ENCODE measurements around the gene LATS2. TPM values are rescaled to one million over a fixed set of nuclear protein-coding genes. Genes with fewer than 3 reads are reported as not detected.
A peak's percentile ranks its signal among the peaks of the same experiment; 100 is the strongest.
"Not testable (repeated sequence)": the region's sequence is repeated elsewhere in the genome, so short reads cannot be mapped to it uniquely, and the experiment has no call there.

The LATS2 gene
- total RNA-seq, 1 experiment from 2014 or later = 25.1 TPM

DNA sequence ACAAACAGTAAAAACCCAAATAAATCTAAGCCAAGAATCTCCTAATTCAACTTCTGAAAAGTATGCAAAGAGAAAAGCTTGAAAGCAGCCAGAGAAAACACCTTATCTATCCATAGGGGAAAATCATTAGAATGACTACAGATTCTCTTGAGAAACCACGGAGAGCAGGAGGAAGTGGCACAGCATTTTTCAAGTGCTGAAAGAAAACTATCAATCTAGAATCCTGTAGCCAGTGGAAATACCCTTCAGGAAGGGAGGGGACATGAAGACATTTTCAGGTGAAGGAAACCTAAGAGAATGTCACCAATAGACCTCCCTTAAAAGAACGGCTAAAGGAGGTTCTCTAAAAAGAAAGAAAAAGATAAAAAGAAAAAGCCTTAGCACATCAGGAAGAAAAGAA lies 92.6 kb downstream of the LATS2 start:
- DNase-seq (ENCODE audit: low spot score) = no peak

DNA sequence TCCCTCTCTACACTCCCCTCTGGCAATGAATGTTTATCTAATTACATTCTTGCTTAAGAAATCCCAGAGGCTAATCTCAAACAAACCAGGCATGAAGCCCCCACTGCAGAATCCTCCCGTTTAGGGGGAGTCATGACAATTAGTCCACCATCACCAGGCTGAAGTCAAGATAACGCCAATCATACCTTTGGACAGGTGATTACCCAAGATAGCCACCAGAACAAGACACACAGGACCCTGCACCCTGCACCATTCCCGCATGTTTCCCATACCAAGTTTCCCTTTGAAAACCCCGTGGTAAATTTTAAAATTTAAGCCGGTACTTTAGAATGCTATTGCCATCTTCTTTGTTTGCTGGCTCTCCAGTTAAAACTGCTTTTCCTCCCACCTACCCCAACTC lies 94.0 kb downstream of the LATS2 start:
- no peak for DNase-seq (ENCODE audit: low spot score)

DNA sequence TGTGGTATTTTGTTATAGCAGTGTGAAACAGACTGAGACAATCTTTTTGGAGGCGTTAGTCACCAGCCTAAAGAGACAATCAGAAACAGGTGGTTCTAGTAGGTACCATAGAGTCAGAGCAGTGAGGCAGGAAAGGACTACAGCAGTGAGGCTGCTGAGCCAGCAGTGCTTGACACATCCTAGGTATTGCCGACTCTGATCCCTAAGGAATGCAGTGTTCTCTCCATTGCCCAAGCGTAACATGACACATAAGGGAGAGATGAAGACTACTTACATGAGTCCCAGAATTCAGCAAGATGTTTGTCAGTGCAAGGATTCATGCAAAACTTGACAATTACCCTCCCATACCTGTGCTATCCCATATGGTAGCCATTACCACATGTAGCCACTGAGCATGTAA lies 96.5 kb downstream of the LATS2 start:
- no peak for DNase-seq (ENCODE audit: low spot score)

DNA sequence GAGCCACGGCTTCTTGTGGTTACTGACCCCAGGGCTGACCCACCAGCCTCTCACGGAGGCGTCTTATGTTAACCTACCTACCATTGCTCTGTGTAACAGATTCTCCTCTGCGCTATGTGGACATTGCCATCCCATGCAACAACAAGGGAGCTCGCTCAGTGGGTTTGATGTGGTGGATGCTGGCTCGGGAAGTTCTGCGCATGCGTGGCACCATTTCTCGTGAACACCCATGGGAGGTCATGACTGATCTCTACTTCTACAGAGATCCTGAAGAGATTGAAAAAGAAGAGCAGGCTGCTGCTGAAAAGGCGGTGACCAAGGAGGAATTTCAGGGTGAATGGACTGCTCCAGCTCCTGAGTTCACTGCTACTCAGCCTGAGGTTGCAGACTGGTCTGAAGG lies 99.7 kb downstream of the LATS2 start:
- DNase-seq (ENCODE audit: low spot score) = not testable (repeated sequence)

GRCh38 chr13:20960663-20961309 lies 100.6 kb downstream of the LATS2 start:
- DNase-seq (ENCODE audit: low spot score) = peak; percentile 47

DNA sequence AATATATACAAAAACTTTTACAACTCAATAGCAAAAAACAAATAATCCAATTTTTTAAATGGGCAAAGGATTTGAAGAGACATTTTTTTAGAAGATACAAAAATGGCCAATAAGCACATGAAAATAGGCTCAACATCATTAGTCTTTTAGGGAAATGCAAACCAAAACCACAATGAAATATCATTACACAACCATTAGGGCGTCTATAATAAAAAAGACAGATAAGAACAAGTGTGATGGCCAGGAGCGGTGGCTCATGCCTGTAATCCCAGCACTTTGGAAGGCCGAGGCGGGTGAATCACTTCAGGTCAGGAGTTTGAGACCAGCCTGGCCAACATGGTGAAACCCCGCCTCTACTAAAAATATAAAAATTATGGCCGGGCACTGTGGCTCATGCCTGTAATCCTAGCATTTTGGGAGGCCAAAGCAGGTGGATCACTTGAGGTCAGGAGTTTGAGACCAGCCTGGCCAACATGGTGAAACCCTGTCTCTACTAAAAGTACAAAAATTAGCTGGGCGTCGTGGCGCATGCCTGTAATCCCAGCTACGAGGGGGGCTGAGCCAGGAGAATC lies 104.3 kb downstream of the LATS2 start:
- not testable (repeated sequence) for DNase-seq (ENCODE audit: low spot score)

DNA sequence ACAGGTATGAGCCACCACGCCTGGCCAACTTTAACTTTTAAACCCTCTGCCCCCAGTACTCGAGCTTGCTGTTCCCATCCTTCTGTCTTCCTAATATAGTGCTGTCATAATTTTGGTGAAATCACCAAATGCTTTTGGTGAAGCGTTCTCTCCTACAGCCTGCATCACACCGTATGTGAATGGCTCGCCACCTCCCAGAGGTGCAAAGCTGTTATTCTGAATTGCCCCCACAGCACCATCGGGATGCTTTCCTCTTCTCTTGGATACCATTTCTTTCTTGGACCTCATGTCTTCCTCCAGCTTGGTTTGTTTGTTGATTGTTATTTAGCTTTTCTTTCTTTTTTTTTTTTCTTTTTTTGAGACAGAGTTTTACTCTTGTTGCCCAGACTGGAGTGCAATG lies 105.9 kb downstream of the LATS2 start:
- DNase-seq (ENCODE audit: low spot score) = no peak

GRCh38 chr13:20953245-20953931 lies 108.0 kb downstream of the LATS2 start:
- no peak for DNase-seq (ENCODE audit: low spot score)

DNA sequence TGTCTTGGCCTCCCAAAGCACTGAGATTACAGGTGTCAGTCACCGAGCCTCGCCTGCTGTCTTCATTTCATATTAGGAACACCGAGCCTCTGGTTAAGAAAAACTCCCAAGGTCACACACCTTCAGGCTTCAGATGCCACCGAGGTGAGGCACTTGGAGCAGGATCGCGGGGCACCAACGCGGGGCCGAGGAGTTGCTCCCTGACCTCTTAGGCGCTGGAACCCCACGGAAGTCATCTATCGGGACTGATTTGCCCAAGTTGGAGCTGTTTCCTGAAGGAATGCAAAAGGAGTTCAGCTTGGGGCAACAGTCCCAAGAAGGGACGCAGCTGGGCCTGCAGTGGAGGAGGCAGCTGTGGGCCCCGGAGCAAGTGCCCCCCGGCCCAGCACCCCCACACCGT lies 108.5 kb downstream of the LATS2 start:
- no peak for DNase-seq (ENCODE audit: low spot score)

DNA sequence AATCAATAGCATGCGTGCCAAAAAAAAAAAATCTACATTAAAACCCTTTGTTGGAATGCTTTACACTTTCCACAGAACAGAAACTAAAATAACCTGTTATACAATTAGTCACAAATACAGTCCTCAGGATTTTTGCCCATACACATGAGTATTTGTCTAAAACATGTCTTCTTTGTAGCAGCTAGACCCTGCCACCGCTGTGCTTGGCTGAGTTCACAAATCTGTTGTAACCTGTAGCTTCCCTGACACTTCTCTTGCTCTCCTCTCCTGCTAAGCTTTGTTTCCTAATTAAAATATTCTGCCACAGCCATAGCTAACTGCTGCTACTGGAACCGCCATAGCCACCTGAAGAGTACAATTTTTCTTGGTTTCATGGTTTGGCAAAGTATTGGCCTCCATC lies 113.4 kb downstream of the LATS2 start:
- DNase-seq (ENCODE audit: low spot score) = not testable (repeated sequence)

DNA sequence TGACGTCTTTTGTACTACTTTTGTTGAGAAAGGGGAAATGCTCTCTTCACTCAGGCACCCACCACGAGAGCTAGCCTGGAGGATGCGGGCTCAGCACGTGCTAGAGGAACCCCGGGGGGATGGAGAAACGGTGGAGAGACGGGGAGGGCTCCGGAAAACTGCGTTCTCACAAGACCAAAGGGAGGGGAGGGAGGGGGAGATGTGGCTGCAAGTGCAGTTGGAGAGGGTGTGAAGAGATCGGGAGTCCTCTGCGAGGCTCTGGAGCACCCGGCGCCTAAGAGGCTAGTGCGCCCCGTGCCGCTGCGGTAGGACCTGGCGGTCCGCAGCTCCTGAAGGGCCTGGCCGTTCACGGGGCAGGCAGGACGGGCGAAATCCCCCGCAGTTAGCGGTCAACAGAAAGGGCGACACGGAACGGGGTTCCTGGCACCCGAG lies 115.4 kb downstream of the LATS2 start:
- DNase-seq (ENCODE audit: low spot score) = no peak

GRCh38 chr13:20942938-20943559 lies 118.3 kb downstream of the LATS2 start:
- peak; percentile 40 for DNase-seq (ENCODE audit: low spot score)

- DNase-seq (ENCODE audit: low spot score) = not testable (repeated sequence)
These were observed 120.9 kb downstream of the LATS2 start for GRCh38 chr13:20940511-20940910.

DNA sequence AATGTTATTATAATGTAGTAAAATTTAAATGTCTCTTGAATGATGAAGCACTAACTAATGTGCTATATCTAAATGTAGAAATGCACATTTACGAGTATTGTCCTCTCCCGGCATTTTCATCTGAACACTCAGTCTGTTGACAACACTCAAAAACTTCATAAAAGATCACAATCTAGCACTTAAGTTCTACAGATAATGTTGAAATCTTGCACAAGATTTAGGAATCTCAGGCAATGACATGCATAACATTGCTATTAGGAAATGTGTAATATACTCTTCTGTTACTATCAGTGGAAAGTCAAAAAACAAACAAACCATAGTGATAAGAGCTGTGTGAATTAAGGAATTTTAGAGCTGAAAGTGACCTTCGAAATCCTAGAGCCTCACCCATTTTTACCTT lies 121.3 kb downstream of the LATS2 start:
- DNase-seq (ENCODE audit: low spot score) = no peak

- no peak for DNase-seq (ENCODE audit: low spot score)
These were observed 121.7 kb downstream of the LATS2 start for GRCh38 chr13:20939662-20940061.

- no peak for DNase-seq (ENCODE audit: low spot score)
These were observed 123.1 kb downstream of the LATS2 start for GRCh38 chr13:20938302-20938701.

- no peak for DNase-seq (ENCODE audit: low spot score)
These were observed 133.7 kb downstream of the LATS2 start for GRCh38 chr13:20927596-20928257.

GRCh38 chr13:20925395-20925790 lies 136.0 kb downstream of the LATS2 start:
- DNase-seq (ENCODE audit: low spot score) = not testable (repeated sequence)

- DNase-seq (ENCODE audit: low spot score) = peak; percentile 94
These were observed 136.5 kb downstream of the LATS2 start for GRCh38 chr13:20924758-20925394.

DNA sequence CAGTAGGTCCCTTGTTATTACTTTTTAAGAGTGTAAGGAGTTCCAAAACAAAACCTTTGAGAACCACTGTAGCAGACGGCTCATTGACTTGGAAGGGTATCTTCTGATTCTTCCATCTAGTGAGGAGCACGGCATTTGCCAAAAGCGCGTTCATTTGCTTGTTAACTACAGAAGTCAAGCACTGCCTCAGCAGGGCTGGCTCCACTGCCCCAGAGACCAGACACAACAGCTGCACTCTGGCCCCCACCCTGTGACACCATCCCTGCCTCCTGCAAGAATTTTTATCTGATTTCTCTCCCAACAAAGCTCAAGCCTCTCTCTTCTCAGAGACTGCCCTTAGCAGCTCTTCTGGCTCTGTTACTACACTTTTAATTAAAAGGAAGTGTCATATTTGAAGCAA lies 138.1 kb downstream of the LATS2 start:
- no peak for DNase-seq (ENCODE audit: low spot score)

All from HT-29 (cell line).